ENCODE data around the gene HACL1. TPM values are rescaled to one million over a fixed set of nuclear protein-coding genes. Genes with fewer than 3 reads are reported as not detected.

HACL1 gene
- polyA plus RNA-seq, 1 donor (not counting 4 experiments of a cell fraction or from before 2014, with no cell fraction given) = 23.1 TPM

- no peak overlapping the region for H3K4me3 ChIP-seq (ENCODE audit: control insufficient read depth in 2 of 3, extremely low read depth in 1 of 3, insufficient read depth in 2 of 3, low read depth in 1 of 3, low read length in 3 of 3)
- no peaks in the 10 kb centered on the region for H3K4me1 ChIP-seq (ENCODE audit: control insufficient read depth, extremely low read depth, insufficient read depth, low read length)
- DNase-seq (ENCODE audit: low read depth, low spot score) (no peak), FAIRE-seq (no peak)
- no peaks in the 10 kb centered on the region for H3K9me3 ChIP-seq (ENCODE audit: control insufficient read depth, low read depth, low read length)
- H3K27me3 ChIP-seq (ENCODE audit: control insufficient read depth, extremely low read depth, insufficient read depth, low read length) = no peaks in the 10 kb centered on the region
- H3K79me2 ChIP-seq (ENCODE audit: control insufficient read depth, insufficient read depth, low read length) = no peaks in the 10 kb centered on the region
- no peak overlapping the region for H3K9ac ChIP-seq (ENCODE audit: control insufficient read depth, extremely low read depth, insufficient read depth, low read length)
- no peaks in the 10 kb centered on the region for H3K9me1 ChIP-seq (ENCODE audit: control insufficient read depth, extremely low read depth, insufficient read depth, low read length)
- TF ChIP-seq EZH2 (IDR thresholded peaks at IDR 0.05; ENCODE audit: low read length) = no peak
- no peak for TF ChIP-seq CTCF (optimal IDR thresholded peaks at IDR 0.05 in 1 of 3, IDR thresholded peaks at IDR 0.05 in 1 of 3, conservative IDR thresholded peaks at IDR 0.05 in 1 of 3; ENCODE audit: extremely low read depth in 1 of 3, insufficient read depth in 2 of 3, low read length in 3 of 3)
- H2AFZ ChIP-seq (ENCODE audit: control insufficient read depth, low read length) = no peak overlapping the region
- H4K20me1 ChIP-seq (ENCODE audit: control insufficient read depth, extremely low read depth, insufficient read depth, low read length) = no peaks in the 10 kb centered on the region
- peaks cover 0 to 5% of the 10 kb centered on the region in 2 experiments for H3K36me3 ChIP-seq (ENCODE audit: control insufficient read depth in 2 of 2, extremely low read depth in 1 of 2, insufficient read depth in 2 of 2, low read length in 2 of 2)
- no peak overlapping the region for H3K4me2 ChIP-seq (ENCODE audit: control insufficient read depth, extremely low read depth, insufficient read depth, low read depth, low read length)
- H3K27ac ChIP-seq (ENCODE audit: control insufficient read depth, insufficient read depth, low read length) = no peak overlapping the region
- dilution Hi-C loops (cut with MboI; ENCODE audit: extremely low pct_ligation_motif_present, low sequenced_read_pairs) = no loop called here
These were observed 9.4 kb downstream of the HACL1 start for GRCh38 chr3:15591928-15592327.

GRCh38 chr3:15591242-15591641, 10.1 kb downstream of the HACL1 start:
- no peaks in the 10 kb centered on the region for H4K20me1 ChIP-seq (ENCODE audit: control insufficient read depth, extremely low read depth, insufficient read depth, low read length)

More at GRCh38 chr3:15591242-15591641, 10.1 kb downstream of the HACL1 start:
- H2AFZ ChIP-seq (ENCODE audit: control insufficient read depth, low read length) = no peak overlapping the region
- no peak overlapping the region for H3K4me2 ChIP-seq (ENCODE audit: control insufficient read depth, extremely low read depth, insufficient read depth, low read depth, low read length)
- no peak for DNase-seq (ENCODE audit: low read depth, low spot score)
- H3K4me3 ChIP-seq (ENCODE audit: control insufficient read depth in 2 of 3, extremely low read depth in 1 of 3, insufficient read depth in 2 of 3, low read depth in 1 of 3, low read length in 3 of 3) = no peak overlapping the region
- dilution Hi-C loops (cut with MboI; ENCODE audit: extremely low pct_ligation_motif_present, low sequenced_read_pairs) = no loop called here
- TF ChIP-seq CTCF (optimal IDR thresholded peaks at IDR 0.05 in 1 of 3, IDR thresholded peaks at IDR 0.05 in 1 of 3, conservative IDR thresholded peaks at IDR 0.05 in 1 of 3; ENCODE audit: extremely low read depth in 1 of 3, insufficient read depth in 2 of 3, low read length in 3 of 3) (no peak), EZH2 (IDR thresholded peaks at IDR 0.05; ENCODE audit: low read length) (no peak)
- H3K27me3 ChIP-seq (ENCODE audit: control insufficient read depth, extremely low read depth, insufficient read depth, low read length) = no peaks in the 10 kb centered on the region
- H3K36me3 ChIP-seq (ENCODE audit: control insufficient read depth in 2 of 2, extremely low read depth in 1 of 2, insufficient read depth in 2 of 2, low read length in 2 of 2) = peaks cover 0 to 7% of the 10 kb centered on the region in 2 experiments
- no peaks in the 10 kb centered on the region for H3K4me1 ChIP-seq (ENCODE audit: control insufficient read depth, extremely low read depth, insufficient read depth, low read length)
- no peaks in the 10 kb centered on the region for H3K9me3 ChIP-seq (ENCODE audit: control insufficient read depth, low read depth, low read length)
- H3K9me1 ChIP-seq (ENCODE audit: control insufficient read depth, extremely low read depth, insufficient read depth, low read length) = no peaks in the 10 kb centered on the region
- no peaks in the 10 kb centered on the region for H3K79me2 ChIP-seq (ENCODE audit: control insufficient read depth, insufficient read depth, low read length)
- FAIRE-seq = no peak
- H3K27ac ChIP-seq (ENCODE audit: control insufficient read depth, insufficient read depth, low read length) = no peak overlapping the region
- no peak overlapping the region for H3K9ac ChIP-seq (ENCODE audit: control insufficient read depth, extremely low read depth, insufficient read depth, low read length)
